ENCODE data around the gene ASS1. TPM values are rescaled to one million over a fixed set of nuclear protein-coding genes. Genes with fewer than 3 reads are reported as not detected.

ASS1 gene
- total RNA-seq, 1 donor from 2014 or later, result 29.1 TPM

DNA sequence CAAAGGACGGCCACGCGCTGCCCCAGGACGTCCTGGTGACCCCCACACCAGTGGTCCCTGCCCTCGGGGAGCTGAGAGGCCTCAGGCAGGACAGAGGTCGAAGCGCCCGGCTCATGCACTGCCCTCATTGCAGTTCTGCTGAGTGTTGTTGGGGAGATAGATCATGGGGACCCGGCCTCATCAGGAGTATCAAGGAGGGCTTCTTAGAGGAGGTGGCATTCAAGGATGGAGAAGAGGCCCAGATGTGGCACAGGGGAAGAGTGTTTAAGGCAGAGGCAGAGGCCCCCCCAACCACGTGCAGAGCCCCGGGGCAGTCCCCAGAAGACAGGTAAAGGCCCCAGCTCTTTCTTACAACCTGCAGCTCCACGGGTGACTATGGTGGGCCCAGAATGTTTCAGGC is 26.2 kb downstream of the ASS1 start:
- Mint-ChIP-seq H3K27me3 (peaks cover 33% of the 10 kb centered on the region), H3K36me3 (no peaks in the 10 kb centered on the region), H3K4me3 (no peak overlapping the region), H3K27ac (no peak overlapping the region), H3K9me3 (no peaks in the 10 kb centered on the region), H3K4me1 (ENCODE audit: unreplicated experiment) (peaks cover 14% of the 10 kb centered on the region)
- no peak for DNase-seq (ENCODE audit: extremely low spot score, unreplicated experiment)
- TF ChIP-seq CTCF (conservative IDR thresholded peaks at IDR 0.05), result no peak

GRCh38 chr9:130471411-130472183 is 26.8 kb downstream of the ASS1 start:
- Mint-ChIP-seq H3K27ac (no peak overlapping the region), H3K27me3 (peaks cover 33% of the 10 kb centered on the region), H3K36me3 (no peaks in the 10 kb centered on the region), H3K4me3 (no peak overlapping the region), H3K9me3 (no peaks in the 10 kb centered on the region), H3K4me1 (ENCODE audit: unreplicated experiment) (peaks cover 14% of the 10 kb centered on the region)
- DNase-seq (ENCODE audit: extremely low spot score, unreplicated experiment), result no peak
- no peak for TF ChIP-seq CTCF (conservative IDR thresholded peaks at IDR 0.05)

- no peaks in the 10 kb centered on the region for H3K36me3 Mint-ChIP-seq
- no peak overlapping the region for H3K27ac Mint-ChIP-seq
- peaks cover 11% of the 10 kb centered on the region for H3K4me1 Mint-ChIP-seq (ENCODE audit: unreplicated experiment)
- DNase-seq (ENCODE audit: extremely low spot score, unreplicated experiment), result no peak
- H3K4me3 Mint-ChIP-seq, result no peak overlapping the region
- no peak for TF ChIP-seq CTCF (conservative IDR thresholded peaks at IDR 0.05)
- no peaks in the 10 kb centered on the region for H3K9me3 Mint-ChIP-seq
- peaks cover 29% of the 10 kb centered on the region for H3K27me3 Mint-ChIP-seq
Measured at GRCh38 chr9:130472184-130472705, 27.5 kb downstream of the ASS1 start.

- H3K27ac Mint-ChIP-seq, result no peak overlapping the region
- no peak for TF ChIP-seq CTCF (conservative IDR thresholded peaks at IDR 0.05)
- H3K36me3 Mint-ChIP-seq, result no peaks in the 10 kb centered on the region
- peaks cover 21% of the 10 kb centered on the region for H3K27me3 Mint-ChIP-seq
- H3K4me3 Mint-ChIP-seq, result no peak overlapping the region
- H3K9me3 Mint-ChIP-seq, result no peaks in the 10 kb centered on the region
- no peak for DNase-seq (ENCODE audit: extremely low spot score, unreplicated experiment)
- peaks cover 3% of the 10 kb centered on the region for H3K4me1 Mint-ChIP-seq (ENCODE audit: unreplicated experiment)
Measured at GRCh38 chr9:130473009-130473408, 28.2 kb downstream of the ASS1 start.

DNA sequence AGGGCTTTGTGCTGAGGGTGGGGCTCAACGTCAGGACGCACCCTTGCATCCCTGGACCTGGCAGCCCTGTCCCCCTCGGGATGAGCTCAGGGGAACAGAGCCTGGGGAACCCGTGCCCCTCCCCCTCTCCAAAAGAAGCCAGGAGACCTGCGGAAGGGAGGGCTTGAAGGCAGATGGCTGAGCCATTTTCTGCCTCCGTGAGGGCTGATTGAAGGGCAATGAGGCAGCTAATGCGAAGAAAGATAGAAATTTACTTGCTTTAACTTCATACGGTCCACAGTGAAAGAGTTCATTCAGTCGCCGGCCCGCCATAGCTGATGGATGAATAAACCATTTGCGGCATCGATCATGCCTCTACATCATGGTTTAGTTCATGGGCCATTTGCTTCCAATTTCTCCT is 28.8 kb downstream of the ASS1 start:
- peaks cover 20% of the 10 kb centered on the region for H3K27me3 Mint-ChIP-seq
- DNase-seq (ENCODE audit: extremely low spot score, unreplicated experiment), result no peak
- peaks cover 3% of the 10 kb centered on the region for H3K4me1 Mint-ChIP-seq (ENCODE audit: unreplicated experiment)
- no peak for TF ChIP-seq CTCF (conservative IDR thresholded peaks at IDR 0.05)
- H3K27ac Mint-ChIP-seq, result no peak overlapping the region
- no peak overlapping the region for H3K4me3 Mint-ChIP-seq
- no peaks in the 10 kb centered on the region for H3K36me3 Mint-ChIP-seq
- no peaks in the 10 kb centered on the region for H3K9me3 Mint-ChIP-seq

Measured in type B pancreatic cell (in vitro differentiated cells).